ENCODE measurements around the gene U2SURP. TPM values are rescaled to one million over a fixed set of nuclear protein-coding genes. Genes with fewer than 3 reads are reported as not detected.
A peak's percentile ranks its signal among the peaks of the same experiment; 100 is the strongest.

Gene U2SURP
- total RNA-seq, 1 donor from 2014 or later = 105 TPM

GRCh38 chr3:142958707-142959106 lies 42.7 kb upstream of the U2SURP start:
- H3K36me3 Mint-ChIP-seq (ENCODE audit: unreplicated experiment) = peaks cover 5% of the 10 kb centered on the region
- peaks cover 15% of the 10 kb centered on the region for H3K27me3 Mint-ChIP-seq (ENCODE audit: unreplicated experiment)
- TF ChIP-seq, protein P1, sequence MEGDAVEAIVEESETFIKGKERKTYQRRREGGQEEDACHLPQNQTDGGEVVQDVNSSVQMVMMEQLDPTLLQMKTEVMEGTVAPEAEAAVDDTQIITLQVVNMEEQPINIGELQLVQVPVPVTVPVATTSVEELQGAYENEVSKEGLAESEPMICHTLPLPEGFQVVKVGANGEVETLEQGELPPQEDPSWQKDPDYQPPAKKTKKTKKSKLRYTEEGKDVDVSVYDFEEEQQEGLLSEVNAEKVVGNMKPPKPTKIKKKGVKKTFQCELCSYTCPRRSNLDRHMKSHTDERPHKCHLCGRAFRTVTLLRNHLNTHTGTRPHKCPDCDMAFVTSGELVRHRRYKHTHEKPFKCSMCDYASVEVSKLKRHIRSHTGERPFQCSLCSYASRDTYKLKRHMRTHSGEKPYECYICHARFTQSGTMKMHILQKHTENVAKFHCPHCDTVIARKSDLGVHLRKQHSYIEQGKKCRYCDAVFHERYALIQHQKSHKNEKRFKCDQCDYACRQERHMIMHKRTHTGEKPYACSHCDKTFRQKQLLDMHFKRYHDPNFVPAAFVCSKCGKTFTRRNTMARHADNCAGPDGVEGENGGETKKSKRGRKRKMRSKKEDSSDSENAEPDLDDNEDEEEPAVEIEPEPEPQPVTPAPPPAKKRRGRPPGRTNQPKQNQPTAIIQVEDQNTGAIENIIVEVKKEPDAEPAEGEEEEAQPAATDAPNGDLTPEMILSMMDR (IDR thresholded peaks at IDR 0.05; ENCODE audit: partially characterized antibody, unreplicated experiment) = no peak
- H3K27ac Mint-ChIP-seq (ENCODE audit: unreplicated experiment) = no peak overlapping the region
- H3K9me3 Mint-ChIP-seq (ENCODE audit: unreplicated experiment) = peaks cover 9% of the 10 kb centered on the region
- no peak for DNase-seq
- no peaks in the 10 kb centered on the region for H3K4me1 Mint-ChIP-seq (ENCODE audit: low read depth, unreplicated experiment)
- H3K4me3 Mint-ChIP-seq (ENCODE audit: unreplicated experiment) = no peak overlapping the region

DNA sequence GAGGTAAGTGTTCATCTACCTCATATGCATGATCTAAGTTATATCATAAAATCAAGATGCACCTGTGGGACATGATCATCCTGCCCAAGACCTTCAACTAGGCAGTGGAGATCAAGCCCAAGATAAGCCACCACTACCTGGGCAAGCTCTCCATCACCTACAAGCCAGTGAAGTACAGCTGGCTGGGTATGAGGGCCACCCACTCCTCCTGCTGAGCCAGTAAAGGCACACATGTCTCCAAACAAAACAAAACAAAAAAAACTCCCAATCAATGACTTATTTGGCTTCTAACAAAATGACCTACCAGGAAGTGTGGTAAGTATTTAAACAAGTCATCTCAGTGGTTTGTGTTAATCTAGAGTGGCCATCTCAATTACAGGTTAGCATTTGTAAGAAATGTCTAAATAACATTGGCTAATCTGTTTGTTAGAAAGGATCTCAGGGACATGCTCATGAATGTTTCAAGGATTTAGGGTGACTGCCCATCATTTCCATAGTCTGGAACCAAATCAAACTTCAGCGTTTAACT lies 41.0 kb upstream of the U2SURP start:
- TF ChIP-seq, protein P1 (IDR thresholded peaks at IDR 0.05; ENCODE audit: partially characterized antibody, unreplicated experiment) = no peak
- Mint-ChIP-seq H3K36me3 (ENCODE audit: unreplicated experiment) (peaks cover 11% of the 10 kb centered on the region), H3K4me1 (ENCODE audit: low read depth, unreplicated experiment) (peaks cover 5% of the 10 kb centered on the region), H3K4me3 (ENCODE audit: unreplicated experiment) (no peak overlapping the region), H3K27ac (ENCODE audit: unreplicated experiment) (no peak overlapping the region), H3K27me3 (ENCODE audit: unreplicated experiment) (peaks cover 23% of the 10 kb centered on the region), H3K9me3 (ENCODE audit: unreplicated experiment) (peaks cover 18% of the 10 kb centered on the region)
- no peak for DNase-seq

DNA sequence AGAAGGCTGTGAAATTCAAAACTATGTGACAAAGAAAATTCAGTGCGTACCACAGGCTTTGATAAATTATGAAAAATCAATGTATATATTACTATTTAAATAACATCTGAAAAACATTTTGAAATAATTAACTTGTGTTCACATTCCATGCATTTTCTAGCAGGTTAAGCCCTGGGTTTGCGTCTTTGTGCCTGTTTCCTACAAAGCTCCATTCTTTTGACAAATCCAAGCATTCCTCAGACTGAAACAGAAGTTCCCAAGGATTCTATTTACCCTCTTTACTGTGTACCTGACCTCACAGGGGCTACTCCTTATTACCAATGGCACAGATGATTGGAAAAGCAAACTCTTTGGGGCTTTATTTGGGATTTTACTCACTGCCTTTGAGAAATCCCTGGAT lies 39.8 kb upstream of the U2SURP start:
- no peak for DNase-seq
- peaks cover 18% of the 10 kb centered on the region for H3K9me3 Mint-ChIP-seq (ENCODE audit: unreplicated experiment)
- H3K4me3 Mint-ChIP-seq (ENCODE audit: unreplicated experiment) = no peak overlapping the region
- H3K36me3 Mint-ChIP-seq (ENCODE audit: unreplicated experiment) = peaks cover 11% of the 10 kb centered on the region
- H3K27ac Mint-ChIP-seq (ENCODE audit: unreplicated experiment) = no peak overlapping the region
- peaks cover 23% of the 10 kb centered on the region for H3K27me3 Mint-ChIP-seq (ENCODE audit: unreplicated experiment)
- peaks cover 5% of the 10 kb centered on the region for H3K4me1 Mint-ChIP-seq (ENCODE audit: low read depth, unreplicated experiment)
- TF ChIP-seq, protein P1 (IDR thresholded peaks at IDR 0.05; ENCODE audit: partially characterized antibody, unreplicated experiment) = no peak

- peak overlapping the region; percentile 91 for H3K27ac Mint-ChIP-seq (ENCODE audit: unreplicated experiment)
- H3K36me3 Mint-ChIP-seq (ENCODE audit: unreplicated experiment) = peaks cover 11% of the 10 kb centered on the region
- DNase-seq = no peak
- H3K9me3 Mint-ChIP-seq (ENCODE audit: unreplicated experiment) = peaks cover 18% of the 10 kb centered on the region
- H3K27me3 Mint-ChIP-seq (ENCODE audit: unreplicated experiment) = peaks cover 25% of the 10 kb centered on the region
- H3K4me3 Mint-ChIP-seq (ENCODE audit: unreplicated experiment) = peak overlapping the region; percentile 93
- H3K4me1 Mint-ChIP-seq (ENCODE audit: low read depth, unreplicated experiment) = peaks cover 5% of the 10 kb centered on the region
- TF ChIP-seq, protein P1 (IDR thresholded peaks at IDR 0.05; ENCODE audit: partially characterized antibody, unreplicated experiment) = no peak
These were observed 39.2 kb upstream of the U2SURP start for GRCh38 chr3:142962175-142962519.

DNA sequence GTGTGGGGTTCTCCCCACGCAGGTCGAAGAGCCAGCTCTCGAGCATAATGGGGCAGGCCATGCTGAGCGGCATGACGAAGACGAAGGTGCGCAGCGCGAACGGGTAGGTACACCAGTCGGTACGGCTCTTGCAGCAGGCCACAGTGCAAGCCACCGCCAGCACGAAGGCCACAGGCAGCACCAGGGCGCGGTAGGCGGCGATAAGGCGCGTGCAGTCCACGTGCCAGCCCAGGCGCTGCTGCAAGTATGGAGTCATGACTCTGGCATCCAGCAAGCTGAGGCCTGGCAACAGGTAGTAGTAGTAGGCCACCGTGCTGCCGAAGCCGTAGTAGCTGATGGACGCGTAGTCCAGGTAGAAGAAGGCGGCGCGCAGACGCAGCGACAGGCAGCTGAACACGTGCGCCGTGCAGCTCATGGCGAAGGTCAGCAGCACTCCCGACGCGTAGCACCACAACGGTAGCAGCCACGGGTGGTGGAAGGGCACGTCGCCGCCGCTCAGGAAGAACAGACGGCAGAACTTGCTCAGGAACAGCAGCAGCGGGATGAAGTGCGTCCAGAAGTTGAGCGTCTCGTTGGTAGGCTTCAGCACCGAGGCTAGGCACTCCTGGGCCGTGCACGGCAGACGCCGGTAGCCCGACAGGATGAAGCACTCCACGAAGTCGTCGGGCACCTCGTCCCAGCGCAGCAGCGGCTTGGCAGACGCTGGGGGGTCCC lies 38.7 kb upstream of the U2SURP start:
- DNase-seq = no peak
- Mint-ChIP-seq H3K27ac (ENCODE audit: unreplicated experiment) (peak overlapping the region; percentile 91), H3K36me3 (ENCODE audit: unreplicated experiment) (peaks cover 11% of the 10 kb centered on the region), H3K9me3 (ENCODE audit: unreplicated experiment) (peaks cover 18% of the 10 kb centered on the region), H3K4me1 (ENCODE audit: low read depth, unreplicated experiment) (peaks cover 5% of the 10 kb centered on the region), H3K4me3 (ENCODE audit: unreplicated experiment) (peak overlapping the region; percentile 93), H3K27me3 (ENCODE audit: unreplicated experiment) (peaks cover 25% of the 10 kb centered on the region)
- TF ChIP-seq, protein P1 (IDR thresholded peaks at IDR 0.05; ENCODE audit: partially characterized antibody, unreplicated experiment) = no peak
